Trophoblast cell (in vitro differentiated cells and primary cell): ENCODE measurements around the gene MAPKAPK2.

Source experiments
- DNase-seq, 2 donors: peaks; one replicate each; pipeline ENCODE4 v3.0.0-alpha.2; 2016
- H2AFZ ChIP-seq: 2 replicates; pipeline ENCODE4 v1.6.1; 2013; ENCODE audit warnings: low read length, moderate library complexity, mild to moderate bottlenecking; ENCODE audit not compliant: insufficient read depth, poor library complexity
- H2AK5ac ChIP-seq: 2 replicates; pipeline ENCODE4 v1.6.1; 2013; ENCODE audit warnings: mild to moderate bottlenecking, low read length
- H2BK120ac ChIP-seq: 2 replicates; pipeline ENCODE4 v1.6.1; 2013; ENCODE audit warnings: low read length, mild to moderate bottlenecking, moderate library complexity; ENCODE audit not compliant: insufficient read depth, poor library complexity
- H2BK12ac ChIP-seq: 2 replicates; pipeline ENCODE4 v1.6.1; 2013; ENCODE audit warnings: mild to moderate bottlenecking, low read length, moderate library complexity
- H2BK5ac ChIP-seq: 2 replicates; pipeline ENCODE4 v1.6.1; 2013; ENCODE audit warnings: low read length, low read depth, moderate library complexity, mild to moderate bottlenecking; ENCODE audit not compliant: poor library complexity
- H3K14ac ChIP-seq: 2 replicates; pipeline ENCODE4 v1.6.1; 2013; ENCODE audit warnings: mild to moderate bottlenecking, low read length
- H3K18ac ChIP-seq: 2 replicates; pipeline ENCODE4 v1.6.1; 2013; ENCODE audit warnings: mild to moderate bottlenecking, low read length
- H3K23ac ChIP-seq: 2 replicates; pipeline ENCODE4 v1.6.1; 2013; ENCODE audit warnings: low read length
- H3K27ac ChIP-seq: 2 replicates; pipeline ENCODE4 v1.5.1; 2013; ENCODE audit warnings: low read depth, mild to moderate bottlenecking, inconsistent platforms, low read length, moderate library complexity
- H3K27me3 ChIP-seq: 2 replicates; pipeline ENCODE4 v1.6.1; 2013; ENCODE audit warnings: inconsistent platforms, mild to moderate bottlenecking, low read length, moderate library complexity; ENCODE audit not compliant: insufficient read depth
- H3K36me3 ChIP-seq, 2 experiments: 1 replicate in 1 of 2; 2 replicates in 1 of 2; pipeline ENCODE4 v1.6.1; 2013; ENCODE audit warnings: low read length in 2 of 2, mild to moderate bottlenecking in 2 of 2, moderate library complexity in 1 of 2; ENCODE audit not compliant: insufficient read depth in 2 of 2, control insufficient read depth in 1 of 2
- H3K4ac ChIP-seq: 2 replicates; pipeline ENCODE4 v1.6.1; 2013; ENCODE audit warnings: low read depth, mild to moderate bottlenecking, low read length, moderate library complexity
- H3K4me1 ChIP-seq, 2 experiments: 1 replicate in 1 of 2; 2 replicates in 1 of 2; pipeline ENCODE4 v1.6.1; 2013; ENCODE audit warnings: low read length in 2 of 2, mild to moderate bottlenecking in 2 of 2, moderate library complexity in 1 of 2; ENCODE audit not compliant: insufficient read depth in 2 of 2, control insufficient read depth in 1 of 2
- H3K4me2 ChIP-seq: 2 replicates; pipeline ENCODE4 v1.6.1; 2013; ENCODE audit warnings: inconsistent platforms, mild to moderate bottlenecking, low read length, moderate library complexity
- H3K4me3 ChIP-seq: 2 replicates; pipeline ENCODE4 v1.5.1; 2013; ENCODE audit warnings: mild to moderate bottlenecking, low read depth, low read length, inconsistent platforms
- H3K79me1 ChIP-seq: one replicate; pipeline ENCODE4 v1.6.1; 2013; ENCODE audit warnings: low read length
- H3K79me2 ChIP-seq: 2 replicates; pipeline ENCODE4 v1.6.1; 2013; ENCODE audit warnings: low read length, mild to moderate bottlenecking; ENCODE audit not compliant: control insufficient read depth, insufficient read depth, poor library complexity
- H3K9ac ChIP-seq: 2 replicates; pipeline ENCODE4 v1.6.1; 2013; ENCODE audit warnings: mild to moderate bottlenecking, low read length
- H3K9me3 ChIP-seq: 2 replicates; pipeline ENCODE4 v1.6.1; 2013; ENCODE audit warnings: low read depth, mild to moderate bottlenecking, control low read depth, inconsistent platforms, low read length; ENCODE audit not compliant: insufficient read depth
- H4K12ac ChIP-seq: 2 replicates; pipeline ENCODE4 v1.6.1; 2013; ENCODE audit warnings: low read depth, mild to moderate bottlenecking, low read length, moderate library complexity
- H4K8ac ChIP-seq: 2 replicates; pipeline ENCODE4 v1.6.1; 2013; ENCODE audit warnings: low read depth, mild to moderate bottlenecking, low read length, moderate library complexity
- H4K91ac ChIP-seq: one replicate; pipeline ENCODE4 v1.6.1; 2013; ENCODE audit warnings: low read depth, mild to moderate bottlenecking, low read length, moderate library complexity
- WGBS: extraction: QIAGEN DNeasy Blood & Tissue Kit; methylation state at CpG from one replicate; pipeline ENCODE4 v1.1.7; 2013; ENCODE audit warnings: missing lambda C conversion rate; ENCODE audit not compliant: insufficient read length, insufficient coverage; ENCODE audit errors: extremely low coverage; 5-methylcytosine and 5-hydroxymethylcytosine counted together

MAPKAPK2 gene

GRCh38 chr1:206704226-206704625, 19.5 kb downstream of the MAPKAPK2 start:
- H4K12ac ChIP-seq = no peak overlapping the region
- H3K23ac ChIP-seq = no peak overlapping the region
- no peak overlapping the region for H2AK5ac ChIP-seq
- H2BK5ac ChIP-seq = no peak overlapping the region
- no peak for DNase-seq
- H2BK120ac ChIP-seq = no peak overlapping the region
- no peak overlapping the region for H2AFZ ChIP-seq
- H3K4me3 ChIP-seq = no peak overlapping the region
- no peaks in the 10 kb centered on the region for H3K36me3 ChIP-seq
- no peak overlapping the region for H3K14ac ChIP-seq
- H3K18ac ChIP-seq = no peak overlapping the region
- WGBS = no CpG with 5 or more reads among the region's 9 CpGs
- H3K4me1 ChIP-seq = peaks cover 6 to 12% of the 10 kb centered on the region in 2 experiments
- no peaks in the 10 kb centered on the region for H3K79me1 ChIP-seq
- H3K4ac ChIP-seq = no peak overlapping the region
- H3K4me2 ChIP-seq = no peak overlapping the region
- H4K91ac ChIP-seq = no peak overlapping the region
- no peak overlapping the region for H3K9ac ChIP-seq
- H3K9me3 ChIP-seq = no peaks in the 10 kb centered on the region
- H3K79me2 ChIP-seq = peaks cover 2% of the 10 kb centered on the region
- no peak overlapping the region for H3K27ac ChIP-seq
- no peak overlapping the region for H4K8ac ChIP-seq
- no peaks in the 10 kb centered on the region for H3K27me3 ChIP-seq
- no peak overlapping the region for H2BK12ac ChIP-seq

- Histone ChIP-seq H3K79me2 (peaks cover 2% of the 10 kb centered on the region), H2BK120ac (no peak overlapping the region), H3K9me3 (no peaks in the 10 kb centered on the region), H3K79me1 (no peaks in the 10 kb centered on the region), H3K27ac (no peak overlapping the region), H3K9ac (no peak overlapping the region), H4K8ac (no peak overlapping the region), H4K91ac (no peak overlapping the region), H2AFZ (no peak overlapping the region), H4K12ac (no peak overlapping the region), H3K23ac (no peak overlapping the region), H3K4me1 (peaks cover 6 to 11% of the 10 kb centered on the region in 2 experiments), H3K4me2 (no peak overlapping the region), H2BK5ac (no peak overlapping the region), H2AK5ac (no peak overlapping the region), H3K36me3 (no peaks in the 10 kb centered on the region), H2BK12ac (no peak overlapping the region), H3K18ac (no peak overlapping the region), H3K27me3 (no peaks in the 10 kb centered on the region), H3K4ac (peak overlapping the region; percentile 12), H3K4me3 (no peak overlapping the region), H3K14ac (no peak overlapping the region)
- WGBS = 100% methylated on average over 1 of the region's 4 CpGs
- no peak for DNase-seq
These were observed 20.5 kb downstream of the MAPKAPK2 start for GRCh38 chr1:206705191-206705590.

GRCh38 chr1:206705726-206706297, 21.1 kb downstream of the MAPKAPK2 start:
- Histone ChIP-seq H2AK5ac (no peak overlapping the region), H2BK5ac (no peak overlapping the region), H2BK120ac (no peak overlapping the region), H4K8ac (no peak overlapping the region), H3K36me3 (no peaks in the 10 kb centered on the region), H4K12ac (no peak overlapping the region), H3K4me3 (no peak overlapping the region), H4K91ac (no peak overlapping the region), H3K27me3 (no peaks in the 10 kb centered on the region), H3K14ac (no peak overlapping the region), H2AFZ (peak overlapping the region; percentile 45), H2BK12ac (no peak overlapping the region), H3K4me1 (peaks cover 6 to 11% of the 10 kb centered on the region in 2 experiments), H3K4me2 (no peak overlapping the region), H3K27ac (no peak overlapping the region), H3K79me2 (peaks cover 2% of the 10 kb centered on the region), H3K4ac (peak overlapping the region; percentile 1), H3K79me1 (no peaks in the 10 kb centered on the region), H3K18ac (peak overlapping the region; percentile 54), H3K9me3 (no peaks in the 10 kb centered on the region), H3K9ac (no peak overlapping the region), H3K23ac (no peak overlapping the region)
- DNase-seq = no peak
- WGBS = no CpG with 5 or more reads among the region's 8 CpGs

GRCh38 chr1:206706298-206706791, 21.6 kb downstream of the MAPKAPK2 start:
- Histone ChIP-seq H3K9me3 (no peaks in the 10 kb centered on the region), H3K9ac (no peak overlapping the region), H2AFZ (peak overlapping the region; percentile 45), H2BK120ac (no peak overlapping the region), H4K8ac (no peak overlapping the region), H3K4ac (peak overlapping the region; percentile 1), H3K4me1 (peaks cover 6 to 11% of the 10 kb centered on the region in 2 experiments), H3K14ac (no peak overlapping the region), H3K4me2 (no peak overlapping the region), H3K79me2 (peaks cover 2% of the 10 kb centered on the region), H2BK5ac (no peak overlapping the region), H4K91ac (no peak overlapping the region), H2BK12ac (no peak overlapping the region), H3K4me3 (no peak overlapping the region), H3K18ac (peak overlapping the region; percentile 54), H2AK5ac (no peak overlapping the region), H3K27ac (no peak overlapping the region), H4K12ac (no peak overlapping the region), H3K23ac (no peak overlapping the region), H3K79me1 (no peaks in the 10 kb centered on the region), H3K36me3 (no peaks in the 10 kb centered on the region), H3K27me3 (no peaks in the 10 kb centered on the region)
- DNase-seq = peak in 1 of 2 donors; percentile 22
- WGBS = no CpG with 5 or more reads among the region's 11 CpGs
